ENCODE data around the gene FAM222A.

DNA sequence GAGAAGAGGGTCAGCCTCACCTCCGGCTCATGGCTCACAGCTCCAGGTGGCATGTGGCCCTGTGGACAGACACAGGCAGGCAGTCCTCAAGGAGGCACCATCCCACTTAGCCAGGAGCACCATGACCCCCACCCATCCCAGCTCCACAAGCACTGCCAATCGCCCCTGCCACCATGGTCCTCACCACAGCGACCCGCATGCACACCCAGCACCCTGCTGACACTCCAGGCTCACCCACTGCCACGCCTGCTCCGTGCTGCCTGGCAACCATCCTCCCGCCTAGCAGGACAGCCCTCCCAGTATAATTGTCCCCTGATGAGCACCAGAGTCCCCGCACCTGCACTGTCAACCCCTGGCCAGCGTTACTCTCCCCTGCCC lies 68.7 kb downstream of the FAM222A start:
- TF ChIP-seq SUZ12 (IDR thresholded peaks at IDR 0.05; ENCODE audit: extremely low read depth, insufficient read depth, insufficient read length) = no peak
- no peak for TF ChIP-seq ZNF274 (IDR thresholded peaks at IDR 0.05; ENCODE audit: low read depth, low read length)
- TF ChIP-seq YY1 (IDR thresholded peaks at IDR 0.05; ENCODE audit: insufficient read depth, insufficient read length) = no peak

Data from NT2/D1 (cell line).